IMR-90 (cell line): ENCODE data around the gene TXNDC15. TPM values are rescaled to one million over a fixed set of nuclear protein-coding genes. Genes with fewer than 3 reads are reported as not detected.

ENCODE experiments used
- ATAC-seq: fragments of 200-7000 bp; cut with Tn5 transposase; 2 replicates; pipeline ENCODE4 v1.9.1; 2020; ENCODE audit warnings: low read depth, mild to moderate bottlenecking, moderate library complexity
- BruUV-seq: library from RNA; stranded (reverse); fragments of 400-500 nt; replicated peaks from 2 replicates; lab custom pipeline; 2021; lab: Mats Ljungman, UMichigan
- CTCF ChIA-PET: fragments of 300-600 bp; formaldehyde crosslinking; extraction: SDS; loops from one replicate; lab custom pipeline; 2021; ENCODE audit warnings: antibody characterized with exemption; lab: Yijun Ruan, JAX
- POLR2A ChIA-PET: fragments of 300-600 bp; sonication (Branson Sonifier 250); formaldehyde crosslinking; loops from one replicate; lab custom pipeline; 2022; ENCODE audit warnings: antibody characterized with exemption; ENCODE audit not compliant: unreplicated experiment; lab: Charles Lee
- DNase-seq: peaks from one replicate; pipeline ENCODE4 v3.0.0; 2013
- H2AFZ ChIP-seq: replicated peaks from 2 replicates; pipeline ENCODE3; 2013; ENCODE audit warnings: low read length, mild to moderate bottlenecking; ENCODE audit not compliant: poor library complexity
- H2AK5ac ChIP-seq: 2 replicates; pipeline ENCODE4 v1.6.1; 2013; ENCODE audit warnings: low read depth, low read length, inconsistent platforms
- H2AK9ac ChIP-seq: replicated peaks from 2 replicates; pipeline ENCODE3; 2013; ENCODE audit warnings: mild to moderate bottlenecking, low read depth, low read length, moderate library complexity; ENCODE audit not compliant: poor library complexity
- H2BK120ac ChIP-seq: 2 replicates; pipeline ENCODE4 v1.6.1; 2013; ENCODE audit warnings: low read depth, low read length, inconsistent platforms
- H2BK15ac ChIP-seq: 3 replicates; pipeline ENCODE4 v1.6.1; 2013; ENCODE audit warnings: low read depth, low read length, inconsistent platforms
- H2BK20ac ChIP-seq: 2 replicates; pipeline ENCODE4 v1.6.1; 2013; ENCODE audit warnings: low read depth, mild to moderate bottlenecking, inconsistent platforms, low read length, moderate library complexity
- H2BK5ac ChIP-seq: 2 replicates; pipeline ENCODE4 v1.6.1; 2013; ENCODE audit warnings: mild to moderate bottlenecking, low read depth, low read length, inconsistent platforms; ENCODE audit not compliant: poor library complexity, severe bottlenecking
- H3K14ac ChIP-seq: replicated peaks from 2 replicates; pipeline ENCODE4 v1.6.1; 2013; ENCODE audit warnings: low read depth, low read length, inconsistent platforms
- H3K18ac ChIP-seq: 2 replicates; pipeline ENCODE4 v1.6.1; 2013; ENCODE audit warnings: low read depth, low read length, control low read depth
- H3K23ac ChIP-seq: 2 replicates; pipeline ENCODE4 v1.6.1; 2013; ENCODE audit warnings: low read depth, low read length, inconsistent platforms
- H3K27ac ChIP-seq: 2 replicates; pipeline ENCODE4 v1.5.1; 2013; ENCODE audit warnings: mild to moderate bottlenecking, control low read depth, low read length; ENCODE audit not compliant: insufficient read depth
- H3K27me3 ChIP-seq: 2 replicates; pipeline ENCODE4 v1.6.1; 2013; ENCODE audit warnings: low read length; ENCODE audit not compliant: control insufficient read depth, insufficient read depth
- H3K36me3 ChIP-seq: 2 replicates; pipeline ENCODE4 v1.6.1; 2013; ENCODE audit warnings: low read length, mixed read lengths; ENCODE audit not compliant: control insufficient read depth, insufficient read depth
- H3K4ac ChIP-seq: 2 replicates; pipeline ENCODE4 v1.6.1; 2013; ENCODE audit warnings: low read depth, low read length, inconsistent platforms
- H3K4me1 ChIP-seq: 2 replicates; pipeline ENCODE4 v1.6.1; 2013; ENCODE audit warnings: low read length, mixed read lengths; ENCODE audit not compliant: control insufficient read depth, insufficient read depth
- H3K4me2 ChIP-seq: 2 replicates; pipeline ENCODE4 v1.6.1; 2013; ENCODE audit warnings: low read depth, mild to moderate bottlenecking, control low read depth, low read length, moderate library complexity
- H3K4me3 ChIP-seq: 2 replicates; pipeline ENCODE4 v1.5.1; 2013; ENCODE audit warnings: low read depth, mild to moderate bottlenecking, control low read depth, low read length, moderate library complexity; ENCODE audit not compliant: insufficient read depth
- H3K56ac ChIP-seq: 2 replicates; pipeline ENCODE4 v1.6.1; 2013; ENCODE audit warnings: low read length, inconsistent platforms; ENCODE audit not compliant: insufficient read depth; ENCODE audit errors: extremely low read depth
- H3K79me1 ChIP-seq, 2 experiments: 2 replicates each; pipeline ENCODE4 v1.6.1; 2013; ENCODE audit warnings: low read length in 2 of 2, inconsistent platforms in 1 of 2, low read depth in 1 of 2
- H3K9ac ChIP-seq: 2 replicates; pipeline ENCODE4 v1.6.1; 2013; ENCODE audit warnings: low read depth, low read length, control low read depth
- H3K9me1 ChIP-seq: 2 replicates; pipeline ENCODE4 v1.6.1; 2013; ENCODE audit warnings: low read length, inconsistent platforms; ENCODE audit not compliant: insufficient read depth
- H3K9me3 ChIP-seq: 2 replicates; pipeline ENCODE4 v1.6.1; 2013; ENCODE audit warnings: low read length; ENCODE audit not compliant: control insufficient read depth, insufficient read depth
- H4K20me1 ChIP-seq: 2 replicates; pipeline ENCODE4 v1.6.1; 2013; ENCODE audit warnings: low read length, inconsistent platforms; ENCODE audit not compliant: insufficient read depth
- H4K5ac ChIP-seq: 2 replicates; pipeline ENCODE4 v1.6.1; 2013; ENCODE audit warnings: mild to moderate bottlenecking, low read depth, low read length, control low read depth
- H4K8ac ChIP-seq, 2 experiments: 2 replicates each; pipeline ENCODE4 v1.6.1; 2013; ENCODE audit warnings: low read depth in 2 of 2, low read length in 2 of 2, control low read depth in 1 of 2, inconsistent platforms in 1 of 2
- H4K91ac ChIP-seq: 2 replicates; pipeline ENCODE4 v1.6.1; 2013; ENCODE audit warnings: low read depth, low read length, inconsistent platforms; ENCODE audit not compliant: insufficient read depth
- BHLHE40 ChIP-seq: fragments of 150-350 bp; IDR thresholded peaks from 2 replicates; pipeline ENCODE4 v1.6.1; 2016; ENCODE audit warnings: mild to moderate bottlenecking, low read depth, low read length
- CEBPB ChIP-seq: IDR thresholded peaks from 2 replicates; pipeline ENCODE4 v1.6.1; 2012; ENCODE audit warnings: low read depth, low read length, improper control_type of control experiment
- CHD1 ChIP-seq: IDR thresholded peaks from 2 replicates; pipeline ENCODE4 v1.6.1; 2012; ENCODE audit warnings: low read depth, low read length, improper control_type of control experiment
- CTCF ChIP-seq: conservative IDR thresholded peaks from 2 replicates; pipeline ENCODE4 v1.5.1; 2012; ENCODE audit warnings: mild to moderate bottlenecking, low read depth, low read length, improper control_type of control experiment
- ELK1 ChIP-seq: fragments of 150-350 bp; IDR thresholded peaks from 2 replicates; pipeline ENCODE4 v1.6.1; 2016; ENCODE audit warnings: low read depth, mild to moderate bottlenecking, low read length, moderate library complexity, borderline replicate concordance
- MAFK ChIP-seq: IDR thresholded peaks from 2 replicates; pipeline ENCODE4 v1.6.1; 2012; ENCODE audit warnings: low read depth, low read length, improper control_type of control experiment
- MAZ ChIP-seq: IDR thresholded peaks from 2 replicates; pipeline ENCODE4 v1.6.1; 2012; ENCODE audit warnings: low read depth, mild to moderate bottlenecking, low read length, improper control_type of control experiment, moderate library complexity, borderline replicate concordance
- MXI1 ChIP-seq: IDR thresholded peaks from 2 replicates; pipeline ENCODE4 v1.6.1; 2012; ENCODE audit warnings: low read depth, mild to moderate bottlenecking, low read length, moderate library complexity, borderline replicate concordance
- NFE2L2 ChIP-seq: fragments of 150-350 bp; IDR thresholded peaks from 2 replicates; pipeline ENCODE4 v1.6.1; 2016; ENCODE audit warnings: low read depth, mild to moderate bottlenecking, low read length
- POLR2A ChIP-seq: IDR thresholded peaks from 2 replicates; pipeline ENCODE4 v1.6.1; 2012; ENCODE audit warnings: mild to moderate bottlenecking, low read depth, low read length
- RAD21 ChIP-seq: IDR thresholded peaks from 2 replicates; pipeline ENCODE4 v1.6.1; 2012; ENCODE audit warnings: low read length, improper control_type of control experiment
- RCOR1 ChIP-seq: IDR thresholded peaks from 2 replicates; pipeline ENCODE4 v1.6.1; 2012; ENCODE audit warnings: mild to moderate bottlenecking, low read length, improper control_type of control experiment; ENCODE audit not compliant: insufficient replicate concordance
- RFX5 ChIP-seq: IDR thresholded peaks from 2 replicates; pipeline ENCODE4 v1.8.0; 2012; ENCODE audit warnings: low read depth, mild to moderate bottlenecking, low read length, moderate library complexity
- SMC3 ChIP-seq: fragments of 150-350 bp; IDR thresholded peaks from 2 replicates; pipeline ENCODE4 v1.6.1; 2016; ENCODE audit warnings: low read depth, mild to moderate bottlenecking, antibody characterized with exemption, low read length, moderate library complexity
- USF2 ChIP-seq: fragments of 150-350 bp; IDR thresholded peaks from 2 replicates; pipeline ENCODE4 v1.6.1; 2017; ENCODE audit warnings: mild to moderate bottlenecking, antibody characterized with exemption, low read length, low read depth
- WGBS, 2 experiments: methylation state at CpG; one replicate each; pipeline versions ENCODE4 v1.1.5 to v1.1.7; 2013; ENCODE audit warnings: missing lambda C conversion rate in 2 of 2; ENCODE audit not compliant: insufficient read length in 1 of 2; ENCODE audit errors: extremely low coverage in 2 of 2; 5-methylcytosine and 5-hydroxymethylcytosine counted together
- dilution Hi-C: fragments of 300-500 bp; cut with HindIII; formaldehyde crosslinking; loops from one replicate; pipeline ENCODE4 v1.14.3; 2018; ENCODE audit warnings: low sequenced_read_pairs; ENCODE audit not compliant: unreplicated experiment
- in situ Hi-C: fragments of 300-500 bp; cut with MboI; formaldehyde crosslinking; loops from 3 replicates; pipeline ENCODE4 v1.14.3; 2019; ENCODE audit warnings: low sequenced_read_pairs, inconsistent platforms, mixed read lengths
- intact Hi-C: fragments of 100-400 bp; cut with micrococcal nuclease; formaldehyde crosslinking; loops from 2 replicates; pipeline ENCODE4 v1.10.0; 2022
- polyA plus RNA-seq, 3 experiments: library from polyadenylated mRNA; depleted of rRNA; stranded (reverse); fragments of >200 nt; gene quantifications; 2 replicates each; pipeline ENCODE4 v1.2.3, GENCODE V29; 2012; ENCODE audit warnings: low replicate concordance in 1 of 3
- total RNA-seq: library from RNA; depleted of rRNA; stranded (reverse); fragments of >200 nt; gene quantifications from 2 replicates; pipeline ENCODE4 v1.2.3, GENCODE V29; 2012

TXNDC15 gene
- total and polyA plus RNA-seq, 2 of the 4 experiments (the other 2 are of a cell fraction) = 87.0 to 125 TPM

GRCh38 chr5:134935711-134936602, 61.8 kb downstream of the TXNDC15 start:
- H4K91ac ChIP-seq = no peak overlapping the region
- H3K4me1 ChIP-seq = no peaks in the 10 kb centered on the region
- H3K14ac ChIP-seq = no peak overlapping the region
- no peak overlapping the region for H3K18ac ChIP-seq
- no peak overlapping the region for H3K23ac ChIP-seq
- ChIA-PET CTCF (no interaction called here), POLR2A (no interaction called here)
- H4K8ac ChIP-seq = no peak overlapping the region
- BruUV-seq = no TSS peak
- H3K79me1 ChIP-seq = no peaks in the 10 kb centered on the region
- H2AK9ac ChIP-seq = no peak overlapping the region
- H3K4me3 ChIP-seq = no peak overlapping the region
- peaks cover 8% of the 10 kb centered on the region for H3K36me3 ChIP-seq
- no peaks in the 10 kb centered on the region for H3K9me3 ChIP-seq
- no peak for DNase-seq
- H4K5ac ChIP-seq = no peak overlapping the region
- H2BK15ac ChIP-seq = no peak overlapping the region
- H2AK5ac ChIP-seq = no peak overlapping the region
- no peak overlapping the region for H3K56ac ChIP-seq
- in situ Hi-C loops = no loop called here
- H3K9ac ChIP-seq = no peak overlapping the region
- H3K9me1 ChIP-seq = peaks cover 3% of the 10 kb centered on the region
- no peak overlapping the region for H3K4me2 ChIP-seq
- H3K4ac ChIP-seq = no peak overlapping the region
- 95% methylated on average over 4 of the region's 12 CpGs; no CpG with 5 or more reads in 1 of the 2 experiments for WGBS, 2 experiments
- no peaks in the 10 kb centered on the region for H4K20me1 ChIP-seq
- H2AFZ ChIP-seq = no peak overlapping the region
- dilution Hi-C loops = no loop called here
- ATAC-seq = no peak
- no peaks in the 10 kb centered on the region for H3K27me3 ChIP-seq
- no peak overlapping the region for H2BK20ac ChIP-seq
- H3K27ac ChIP-seq = no peak overlapping the region
- no peak overlapping the region for H2BK120ac ChIP-seq
- no peak overlapping the region for H2BK5ac ChIP-seq
- intact Hi-C loops = loop anchor here (10.0 kb wide), 1 partner anchor 59 kb away; no protein-coding TSS in a partner anchor
- TF ChIP-seq CHD1 (no peak), MAFK (no peak), MAZ (no peak), NFE2L2 (no peak), CTCF (no peak), MXI1 (no peak), RFX5 (no peak), POLR2A (no peak), RCOR1 (no peak), SMC3 (no peak), RAD21 (no peak), ELK1 (no peak), USF2 (no peak), BHLHE40 (no peak), CEBPB (no peak)
